HPDE6-E6E7 (cell line): Measurements from ENCODE around the gene RSBN1L.
"Not testable (repeated sequence)": the region's sequence is repeated elsewhere in the genome, so short reads cannot be mapped to it uniquely, and the experiment has no call there.

ENCODE experiments used
- DNase-seq: peaks from one replicate; pipeline ENCODE4 v3.0.0; 2011; ENCODE audit warnings: missing footprints; ENCODE audit errors: extremely low spot score

Gene RSBN1L

DNA sequence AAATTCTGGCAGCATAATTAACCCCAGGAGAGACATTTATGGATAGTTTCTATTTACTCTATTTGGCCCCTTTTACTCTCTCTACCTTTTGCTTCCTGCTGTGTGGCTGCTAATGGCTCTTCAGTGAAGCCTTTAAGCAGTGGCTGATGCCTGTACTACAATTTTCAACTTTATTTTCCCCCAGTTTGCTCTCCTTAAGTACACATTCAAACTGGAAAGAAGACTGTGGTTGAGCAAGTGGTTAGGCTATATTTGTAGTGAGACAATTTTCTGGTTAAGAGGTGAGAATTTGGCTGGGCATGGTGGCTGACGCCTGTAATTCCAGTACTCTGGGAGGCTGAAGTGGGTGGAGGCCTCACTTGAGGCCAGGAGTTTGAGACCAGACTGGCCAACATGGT is 8.5 kb upstream of the RSBN1L start:
- DNase-seq = no peak

DNA sequence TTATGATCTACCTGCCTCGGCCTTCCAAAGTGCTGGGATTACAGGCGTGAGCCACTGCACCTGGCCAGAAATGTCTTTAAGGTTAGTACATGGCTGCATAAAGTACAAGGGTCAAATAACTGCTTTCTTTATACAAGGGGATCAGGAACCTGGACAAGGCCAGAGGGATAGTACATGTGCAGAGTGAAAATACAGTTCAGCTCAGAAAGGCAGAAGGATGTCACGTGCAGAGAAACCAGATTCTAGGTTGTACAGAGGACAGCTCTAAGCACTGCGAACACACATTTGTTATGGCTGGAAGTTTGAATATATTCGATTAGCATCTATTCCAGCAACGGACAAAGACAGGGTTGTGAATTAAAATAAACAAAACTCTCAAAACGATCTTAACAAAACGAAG is 6.0 kb upstream of the RSBN1L start:
- DNase-seq = no peak

DNA sequence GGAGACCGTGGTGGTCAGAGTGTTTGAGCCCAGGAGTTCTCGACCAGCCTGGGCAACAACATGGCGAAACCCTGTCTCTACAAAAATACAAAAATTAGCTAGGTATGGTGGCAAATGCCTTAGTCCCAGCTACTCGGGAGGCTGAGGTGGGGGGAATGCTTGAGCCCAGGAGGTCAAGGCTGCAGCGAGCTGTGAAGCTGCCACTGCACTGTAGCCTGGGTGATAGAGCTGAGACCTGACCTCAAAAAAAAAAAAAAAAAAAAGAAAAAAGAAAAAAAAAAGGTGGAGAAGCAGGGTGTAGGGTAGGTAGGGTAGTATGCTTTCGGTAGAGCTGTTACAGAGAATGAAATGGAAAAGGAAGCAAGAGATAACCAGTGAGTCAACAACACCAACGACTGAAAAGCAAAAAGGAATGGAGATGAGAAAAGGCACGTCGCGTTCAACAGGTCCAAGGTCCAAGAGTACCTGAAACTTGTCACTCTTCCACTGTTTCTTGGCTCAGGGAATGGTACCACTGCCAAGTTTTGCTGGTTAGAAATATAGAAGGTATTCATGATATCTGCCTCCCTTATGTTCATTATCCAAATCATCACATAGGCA is 4.3 kb upstream of the RSBN1L start:
- DNase-seq = no peak

DNA sequence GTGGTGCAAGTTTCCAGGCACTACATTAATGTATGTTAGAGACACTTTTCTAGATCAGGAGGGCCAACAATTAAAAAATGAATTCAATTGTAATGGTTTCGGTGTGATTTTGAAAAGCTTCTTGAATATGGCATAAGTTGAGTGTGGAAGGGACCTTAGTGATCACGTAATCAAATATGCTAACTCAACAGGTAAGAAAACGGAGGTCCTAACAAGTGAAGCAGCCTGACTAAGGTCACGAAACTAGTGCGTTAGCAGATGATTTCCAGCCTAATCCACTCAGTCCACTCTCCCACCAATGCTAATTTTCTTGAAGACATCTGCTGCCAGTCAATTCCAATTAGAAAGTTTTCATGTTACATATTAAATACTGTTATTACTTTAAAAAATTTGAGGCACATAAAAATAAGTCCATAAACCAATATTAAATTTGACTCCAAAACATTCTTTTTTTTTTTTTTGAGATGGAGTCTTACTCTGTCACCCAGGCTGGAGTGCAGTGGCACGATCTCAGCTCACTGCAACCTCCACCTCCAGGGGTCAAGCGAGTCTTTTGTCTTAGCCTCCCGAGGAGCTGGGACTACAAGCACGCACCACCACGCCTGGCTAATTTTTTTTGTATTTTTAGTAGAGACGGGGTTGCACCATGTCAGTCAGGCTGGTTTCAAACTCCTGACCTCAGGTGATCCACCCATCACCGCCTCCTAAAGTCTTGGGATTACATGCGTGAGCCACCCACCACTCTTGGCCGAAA is 2.3 kb upstream of the RSBN1L start:
- DNase-seq = no peak

DNA sequence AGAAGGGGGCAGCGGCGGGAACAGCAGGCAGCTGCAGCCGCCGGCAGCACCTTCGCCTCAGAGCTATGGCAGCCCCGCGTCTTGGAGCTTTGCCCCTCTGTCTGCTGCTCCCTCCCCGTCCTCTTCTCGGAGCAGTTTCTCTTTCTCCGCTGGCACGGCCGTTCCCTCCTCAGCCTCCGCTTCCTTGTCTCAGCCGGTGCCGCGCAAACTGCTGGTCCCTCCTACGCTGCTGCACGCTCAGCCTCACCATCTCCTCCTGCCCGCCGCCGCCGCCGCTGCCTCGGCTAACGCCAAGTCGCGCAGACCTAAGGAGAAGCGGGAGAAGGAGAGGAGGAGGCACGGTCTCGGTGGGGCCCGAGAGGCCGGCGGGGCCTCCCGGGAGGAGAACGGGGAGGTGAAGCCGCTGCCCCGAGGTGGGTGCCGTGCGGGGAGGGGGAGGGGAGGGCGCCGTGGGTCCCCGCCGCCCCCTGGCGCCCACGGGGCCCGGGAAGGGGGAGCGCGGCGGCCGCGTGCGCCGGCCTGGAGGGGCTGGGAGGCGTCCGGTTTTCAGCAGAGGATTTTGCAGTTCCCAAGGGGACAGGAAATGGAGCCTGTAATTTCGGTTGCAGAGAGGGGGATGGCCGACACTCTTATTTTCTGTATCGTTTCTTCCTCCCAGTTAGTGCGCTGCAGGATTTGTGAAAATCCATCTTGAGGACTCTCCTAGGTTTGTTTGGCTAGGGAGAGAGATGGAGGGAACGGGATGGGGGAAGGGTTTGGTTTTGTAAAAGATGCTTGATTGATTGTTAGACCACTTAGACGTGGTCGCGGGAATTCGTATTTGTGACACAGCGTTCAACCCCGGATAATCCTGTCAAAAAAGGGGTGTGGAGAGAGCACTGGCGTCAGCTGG is 630 bp downstream of the RSBN1L start:
- peak; percentile 29 for DNase-seq

DNA sequence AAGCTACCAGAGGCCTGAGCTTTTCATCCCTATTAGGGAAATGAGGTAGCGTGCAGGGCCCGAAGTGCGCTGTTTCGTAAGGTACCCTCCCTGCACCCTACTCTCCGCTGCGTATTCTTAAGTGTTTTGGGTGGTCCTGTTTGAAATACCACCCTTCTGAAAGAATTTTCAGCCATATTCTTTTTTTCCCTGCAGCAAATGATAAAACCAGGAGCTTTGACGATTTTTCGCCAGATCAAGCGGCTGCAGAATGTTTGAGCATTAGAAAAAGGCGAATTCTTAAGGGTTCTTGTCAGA is 1.2 kb downstream of the RSBN1L start:
- DNase-seq = peak; percentile 29

DNA sequence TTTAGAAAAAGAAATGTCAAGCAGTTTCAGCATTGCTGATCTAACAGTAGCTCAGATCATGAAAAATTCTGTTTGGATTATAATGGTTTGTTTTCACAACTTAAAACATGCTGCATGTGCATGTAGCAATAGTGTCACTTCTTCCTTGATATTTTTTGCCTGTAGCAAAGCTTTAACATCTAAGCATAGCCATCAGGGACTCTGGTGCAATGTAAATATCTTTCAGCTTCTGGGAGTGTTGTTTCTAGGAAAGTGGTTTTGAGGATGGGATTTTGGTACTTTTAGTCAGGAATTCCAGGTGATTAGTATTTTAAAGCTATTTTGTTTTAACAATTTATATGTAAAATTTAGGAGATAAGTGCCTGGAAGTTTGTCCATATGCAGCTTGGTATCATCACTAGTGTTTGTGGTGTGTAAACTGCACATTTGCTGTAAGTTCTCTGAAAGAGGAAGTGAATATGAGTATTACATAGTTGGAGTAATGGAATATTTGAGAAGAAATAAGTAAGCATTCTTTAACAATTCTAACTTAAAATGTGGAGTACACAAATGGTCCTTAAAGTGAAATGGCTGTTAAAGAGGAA is 1.9 kb downstream of the RSBN1L start:
- DNase-seq = no peak

DNA sequence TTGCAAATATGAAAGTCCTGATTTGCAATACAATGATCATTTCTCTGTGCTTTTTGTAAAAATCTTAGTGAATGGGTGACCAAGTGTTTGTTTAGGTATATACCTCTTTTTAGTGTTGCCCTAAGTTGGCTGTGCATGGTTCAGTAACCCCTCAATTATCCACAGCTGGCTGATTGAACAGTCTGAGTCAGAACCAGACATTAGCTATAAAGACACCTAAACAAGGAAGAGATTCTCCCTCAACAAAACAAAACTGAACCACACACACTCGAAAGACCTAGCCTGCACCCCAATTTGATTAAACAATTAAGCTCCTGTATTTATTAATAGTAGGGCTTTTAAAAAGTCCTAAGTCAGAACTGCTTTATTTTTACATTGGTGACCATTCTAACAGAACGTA is 2.8 kb downstream of the RSBN1L start:
- no peak for DNase-seq

DNA sequence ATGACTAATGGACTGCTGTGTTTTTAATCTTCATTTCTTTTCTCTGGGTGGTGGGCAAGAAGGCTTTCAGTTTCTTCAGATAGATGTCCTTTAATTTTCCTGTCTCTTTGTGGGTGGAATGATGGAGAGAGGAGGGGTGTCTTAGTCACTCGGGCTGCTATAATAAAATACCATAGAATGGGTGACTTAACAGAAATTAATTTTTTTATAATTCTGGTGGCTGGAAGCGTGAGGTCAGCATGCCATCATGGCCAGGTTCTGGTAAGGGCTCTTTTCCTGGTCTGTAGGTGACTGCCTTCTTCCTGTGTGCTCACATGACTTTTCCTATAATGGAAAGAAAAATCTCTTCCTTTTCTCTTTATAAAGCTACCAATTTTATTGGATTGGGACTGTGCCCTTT is 6.3 kb downstream of the RSBN1L start:
- DNase-seq = no peak

DNA sequence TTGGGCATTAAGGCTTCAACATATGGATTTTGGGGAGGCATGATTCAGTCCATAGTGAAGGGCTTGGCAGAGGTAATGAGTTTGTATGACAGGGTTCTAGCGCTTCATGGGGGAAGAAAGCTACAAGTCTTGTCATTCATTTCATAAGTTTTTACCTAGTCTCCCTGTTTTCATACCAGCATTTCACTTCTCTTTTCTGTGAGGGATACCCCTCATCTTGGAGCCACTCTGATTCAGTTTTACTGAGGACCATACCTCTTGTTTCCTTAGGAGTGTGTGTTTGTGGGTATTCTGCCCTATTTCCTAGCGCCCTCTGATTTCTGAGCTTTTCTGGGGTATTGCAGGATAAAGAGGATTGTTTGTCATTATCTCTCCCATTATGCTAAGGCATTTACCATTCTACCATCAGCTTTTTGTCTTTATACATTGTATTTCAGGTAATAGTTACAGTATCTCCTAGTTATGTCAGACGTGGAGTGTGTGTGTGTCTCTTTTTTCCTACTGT is 6.8 kb downstream of the RSBN1L start:
- no peak for DNase-seq

DNA sequence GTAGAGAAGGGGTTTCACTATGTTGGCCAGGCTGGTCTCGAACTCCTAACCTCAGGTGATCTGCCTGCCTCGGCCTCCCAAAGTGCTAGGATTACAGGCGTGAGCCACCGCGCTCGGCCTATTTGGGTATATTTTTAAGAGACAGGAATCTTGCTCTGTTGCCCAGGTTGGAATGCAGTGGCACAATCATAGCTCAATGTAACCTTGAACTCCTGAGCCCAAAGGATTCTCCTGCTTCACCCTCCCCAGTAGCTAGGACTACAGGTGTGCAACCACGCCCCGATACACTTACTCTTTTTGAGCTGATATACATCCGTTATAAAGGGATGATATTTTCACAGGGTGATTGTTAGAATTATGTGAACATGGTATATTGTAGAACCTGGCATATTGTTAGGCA is 7.4 kb downstream of the RSBN1L start:
- DNase-seq = not testable (repeated sequence)

DNA sequence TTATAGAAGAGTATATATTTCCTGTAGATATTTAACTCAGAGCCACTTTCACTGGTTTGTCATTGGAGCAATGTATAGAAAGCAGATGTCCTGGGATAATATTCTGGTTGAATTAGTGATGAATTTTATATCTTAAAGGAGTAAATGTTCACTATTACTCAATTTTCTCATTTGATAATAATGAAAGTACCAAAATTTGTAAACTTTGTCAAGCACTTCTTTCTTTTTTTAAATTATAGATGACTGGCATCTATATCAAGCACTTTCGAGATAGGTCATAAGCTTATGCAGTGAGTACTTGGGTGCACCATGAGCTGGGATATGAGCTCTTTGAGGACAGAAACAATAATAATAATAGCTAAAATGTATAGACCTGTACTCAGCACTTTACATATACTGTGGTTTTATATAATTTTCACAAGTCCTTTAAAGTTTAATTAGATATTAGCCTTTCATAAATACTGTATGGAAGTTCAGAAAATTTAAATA is 11.3 kb downstream of the RSBN1L start:
- DNase-seq = no peak

DNA sequence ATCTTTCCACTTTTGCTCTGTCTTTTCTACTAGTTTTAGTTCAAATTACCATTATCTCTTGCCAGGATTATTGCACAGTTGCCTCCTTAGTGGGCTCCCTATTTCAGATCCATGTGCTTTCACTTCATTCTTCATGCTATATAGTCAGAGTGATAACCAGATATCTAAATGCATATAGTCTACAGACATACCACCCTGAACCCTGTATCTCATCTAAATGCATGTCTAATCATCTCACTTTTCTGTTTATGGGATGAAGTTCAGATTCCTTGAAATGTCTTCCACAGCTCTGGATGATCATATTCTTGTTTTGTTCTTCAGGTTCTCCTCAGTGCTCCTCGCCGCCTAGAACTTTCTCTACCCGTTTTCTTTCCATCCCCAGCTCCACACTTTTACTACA is 13.8 kb downstream of the RSBN1L start:
- no peak for DNase-seq

DNA sequence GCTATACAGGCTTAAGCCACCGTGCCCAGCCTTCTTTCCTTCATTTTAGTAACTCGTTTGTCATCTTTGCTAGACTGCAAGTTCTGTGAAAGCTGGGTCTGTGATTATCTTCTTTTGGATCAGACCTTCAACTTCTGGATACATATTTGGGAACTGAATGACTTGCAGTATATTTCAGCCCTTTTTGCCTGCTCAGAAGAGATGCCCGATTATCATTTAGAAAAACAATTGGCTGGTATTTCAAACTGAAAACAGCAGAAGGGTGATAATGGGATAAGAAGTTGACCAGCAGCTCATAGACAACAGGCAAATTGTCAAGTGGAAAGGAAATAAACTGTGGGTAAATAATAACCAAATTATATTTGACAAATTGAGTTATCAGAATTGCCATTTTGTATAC is 14.6 kb downstream of the RSBN1L start:
- DNase-seq = no peak

DNA sequence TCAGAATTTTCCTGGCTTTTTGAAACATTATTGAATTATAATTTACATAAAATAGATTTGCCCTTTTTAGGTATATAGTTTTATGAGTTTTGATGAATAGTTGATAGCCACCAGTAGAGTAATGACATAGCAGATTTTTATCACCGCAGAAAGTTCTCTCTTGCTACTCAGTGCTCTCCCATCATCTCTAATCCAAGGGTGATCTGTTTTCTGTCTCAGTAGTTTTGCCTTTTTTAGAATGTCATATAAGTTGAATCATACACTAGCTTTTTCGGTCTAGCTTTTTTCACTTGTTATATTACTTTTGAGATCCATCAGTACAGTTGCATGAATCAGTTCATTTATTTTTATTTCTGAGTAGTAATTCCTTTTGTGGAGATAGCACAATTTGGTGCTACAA is 17.9 kb downstream of the RSBN1L start:
- DNase-seq = no peak

DNA sequence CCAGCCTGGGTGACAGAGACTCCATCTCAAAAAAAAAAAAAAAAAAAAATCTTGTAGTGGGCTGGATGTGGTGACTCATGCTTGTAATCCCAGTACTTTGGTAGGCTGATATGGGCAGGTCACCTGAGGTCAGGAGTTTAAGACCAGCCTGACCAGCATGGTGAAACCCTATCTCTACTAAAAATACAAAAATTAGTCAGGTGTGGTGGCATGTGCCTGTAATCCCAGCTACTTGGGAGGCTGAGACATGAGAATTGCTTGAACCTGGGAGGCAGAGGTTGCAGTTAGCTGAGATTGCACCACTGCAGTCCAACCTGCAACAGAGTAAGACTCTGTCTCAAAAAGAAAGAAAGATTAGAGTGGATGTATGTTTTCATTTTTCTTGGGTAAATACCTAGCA is 18.7 kb downstream of the RSBN1L start:
- DNase-seq = not testable (repeated sequence)

DNA sequence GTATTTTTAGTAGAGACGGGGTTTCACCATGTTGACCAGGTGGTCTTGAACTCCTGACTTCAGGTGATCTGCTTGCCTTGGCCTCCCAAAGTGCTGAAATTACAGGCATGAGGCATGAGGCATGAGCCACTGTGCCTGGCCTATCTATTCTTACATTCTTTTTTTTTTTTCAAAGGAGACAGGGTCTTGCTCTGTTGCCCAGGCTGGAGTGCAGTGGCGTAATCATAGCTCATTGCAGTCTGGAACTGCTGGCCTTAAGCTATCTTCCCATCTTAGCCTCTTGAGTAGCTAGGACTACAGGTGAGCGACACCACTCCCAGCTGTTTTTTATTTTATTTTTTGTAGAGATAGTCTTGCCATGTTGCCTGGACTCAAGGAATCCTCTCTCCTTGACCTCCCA is 20.5 kb downstream of the RSBN1L start:
- no peak for DNase-seq

DNA sequence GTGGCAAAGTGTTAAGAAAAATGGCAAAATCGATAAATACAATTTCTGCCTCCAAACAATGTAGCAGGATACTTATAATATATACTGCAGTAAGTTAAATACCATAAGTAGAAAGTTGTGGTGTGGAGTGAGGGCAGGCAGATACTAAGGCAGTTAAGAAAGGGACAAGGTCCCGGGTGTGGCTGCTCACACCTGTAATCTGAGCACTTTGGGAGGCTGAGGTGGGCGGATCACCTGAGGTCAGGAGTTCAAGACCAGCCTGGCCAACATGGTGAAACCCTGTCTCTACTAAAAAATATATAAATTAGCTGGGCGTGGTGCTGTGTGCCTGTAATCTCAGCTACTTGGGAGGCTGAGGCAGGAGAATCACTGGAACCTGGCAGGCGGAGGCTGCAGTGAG is 21.3 kb downstream of the RSBN1L start:
- not testable (repeated sequence) for DNase-seq

DNA sequence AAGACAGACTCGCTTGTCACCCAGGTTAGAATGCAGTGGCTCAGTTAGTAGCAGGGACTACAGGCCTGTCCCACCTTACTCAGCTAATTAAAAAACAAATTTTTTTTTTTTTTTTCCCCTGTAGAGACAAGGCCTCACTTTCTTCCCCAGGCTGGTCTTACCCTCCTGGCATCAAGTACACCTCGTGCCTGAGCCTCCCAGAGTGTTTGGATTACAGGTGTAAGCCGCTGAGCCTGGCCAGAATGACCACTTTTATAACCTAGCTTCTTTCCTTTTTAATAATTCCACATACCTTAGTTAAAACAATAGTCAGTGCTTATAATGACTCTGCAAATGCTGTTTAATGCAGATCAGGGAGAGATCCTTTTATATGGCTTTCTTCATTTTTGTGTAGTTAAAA is 31.3 kb downstream of the RSBN1L start:
- DNase-seq = no peak

DNA sequence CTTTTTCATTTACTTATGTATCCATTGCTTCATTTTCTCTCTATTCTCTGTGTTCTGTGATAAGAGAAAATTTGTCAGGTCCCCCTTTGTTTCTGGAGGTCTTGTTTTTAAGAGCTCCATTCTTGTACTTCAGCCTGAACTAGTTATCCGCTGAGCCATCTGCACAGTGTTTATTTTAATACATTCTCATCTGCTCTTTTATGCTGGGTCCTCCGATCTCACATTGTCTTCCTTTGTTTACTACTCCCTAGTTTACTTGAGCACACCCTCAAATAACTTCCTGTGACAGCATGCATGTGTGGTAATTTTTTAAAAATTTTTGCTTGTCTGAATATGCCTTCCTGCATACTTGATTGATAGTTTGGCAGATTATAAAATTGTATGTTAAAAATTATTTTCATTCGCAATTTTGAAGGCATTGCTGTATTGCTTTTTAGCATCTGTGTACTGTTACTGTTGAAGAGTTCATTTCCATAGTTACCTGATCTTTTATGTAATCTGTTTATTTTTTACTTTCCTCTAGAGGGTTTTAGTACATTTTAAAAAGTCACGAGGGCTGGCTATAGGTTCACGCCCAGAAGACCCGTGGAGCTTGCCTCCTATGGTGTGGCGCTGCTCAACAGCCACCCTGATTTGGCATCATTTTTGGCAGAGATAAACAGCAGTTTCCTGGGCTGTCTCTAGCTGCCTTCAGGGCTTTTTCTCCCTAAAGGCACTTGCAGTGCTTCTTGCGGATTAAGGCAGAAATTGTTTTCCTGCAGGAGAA is 31.9 kb downstream of the RSBN1L start:
- no peak for DNase-seq

DNA sequence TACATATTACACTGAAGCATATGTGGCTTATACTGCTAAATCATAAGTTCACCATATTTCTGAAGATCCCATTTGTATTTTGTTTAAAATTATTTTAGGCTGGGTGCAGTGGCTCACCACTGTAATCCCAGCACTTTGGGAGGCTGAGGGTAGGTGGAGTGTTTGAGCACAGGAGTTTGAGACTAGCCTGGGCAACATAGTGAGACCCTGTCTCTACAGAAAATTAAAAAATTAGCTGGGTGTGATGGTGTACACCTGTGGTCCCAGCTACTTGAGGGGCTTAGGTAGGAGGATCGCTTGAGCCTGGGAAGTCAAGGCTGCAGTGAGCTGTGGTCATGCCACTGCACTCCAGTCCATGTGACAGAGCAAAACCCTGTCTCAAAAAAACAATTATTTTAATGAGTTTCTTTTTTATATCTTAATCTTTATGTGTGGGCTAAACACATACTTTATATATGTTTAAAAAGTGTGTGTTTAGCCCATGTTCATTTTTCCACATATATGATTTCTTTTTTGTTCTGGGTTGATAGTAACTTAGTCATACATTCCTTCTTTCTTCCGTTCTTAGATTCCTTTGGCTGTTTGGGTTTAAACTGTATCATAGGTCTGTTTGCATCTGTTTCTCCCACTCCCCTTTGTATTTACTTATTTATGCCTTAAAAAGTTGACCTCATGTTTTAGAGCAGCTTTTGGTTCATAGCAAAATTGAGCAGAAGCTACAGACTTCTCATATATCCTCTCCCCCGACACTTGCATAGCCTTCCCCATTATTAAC is 33.5 kb downstream of the RSBN1L start:
- DNase-seq = no peak
